PC-3 (cell line): ENCODE measurements around the gene USP11.

Source experiments
- CTCF ChIP-seq: fragments of 300-600 bp; sonication (generic); conservative IDR thresholded peaks from 2 replicates; pipeline ENCODE4 v1.5.1; 2017; ENCODE audit warnings: antibody characterized with exemption, low read depth, mild to moderate bottlenecking, low read length
- EZH2 ChIP-seq: fragments of 300-600 bp; sonication (generic); IDR thresholded peaks from one replicate; pipeline ENCODE4 v1.6.1; 2017; ENCODE audit warnings: antibody characterized with exemption, mild to moderate bottlenecking, low read length; ENCODE audit not compliant: unreplicated experiment

GRCh38 chrX:47278691-47279090 lies 45.9 kb downstream of the USP11 start:
- TF ChIP-seq CTCF, result no peak
- TF ChIP-seq EZH2, result no peak
